ENCODE data around the gene C1QBP. TPM values are rescaled to one million over a fixed set of nuclear protein-coding genes. Genes with fewer than 3 reads are reported as not detected.

Gene C1QBP
- 457 and 458 TPM in 2 replicates for total RNA-seq (2021)
- Bru-seq, nascent RNA: percentile 95 among the genes with signal in this experiment
- BruChase-seq, experiment 1, labeled RNA remaining after a 2-hour chase: percentile 94 among the genes with signal in this experiment
- percentile 98 among the genes with signal in this experiment for BruChase-seq, experiment 2, labeled RNA remaining after a 6-hour chase
- long read RNA-seq, transcript C1QBP-201 (6 exons, 1,169 nt): major isoform, 1,681 of 1,726 reads
- long read RNA-seq, transcript C1QBP-204 (3 exons, 767 nt): minor isoform, 6 of 1,726 reads
- long read RNA-seq, partial matches to known transcripts: 2 of 1,726 reads
- long read RNA-seq, other reads (novel, unspliced or antisense): 34 of 1,726 reads

- peak within 1 kb of the TSS; percentile 86 for H3K27ac ChIP-seq (ENCODE audit: low read depth, low read length, poor library complexity, severe bottlenecking)
- ChIA-PET CTCF (interaction anchor here (0.7 to 1.3 kb wide), 9 partner anchors 10 to 998 kb away, joined by 3 to 6 read pairs (median 3); partner anchors contain the start of genes DHX33 and NUP88), POLR2A (ENCODE audit: low non-redundant PET) (no interaction called here)
- peaks cover 21% of the 10 kb centered on the region for H3K4me1 ChIP-seq (ENCODE audit: insufficient read depth, low read length, poor library complexity, severe bottlenecking)
- no peaks in the 10 kb centered on the region for H3K9me3 ChIP-seq (ENCODE audit: low read depth, low read length, poor library complexity, severe bottlenecking)
- BruUV-seq (replicated peaks): no TSS peak
- H3K36me3 ChIP-seq (ENCODE audit: insufficient read depth, low read length, poor library complexity, severe bottlenecking): peaks cover 56% of the 10 kb centered on the region
- intact Hi-C loops (cut with micrococcal nuclease; ENCODE audit: unreplicated experiment): loop anchor here (10.0 kb wide), 1 partner anchor 184 kb away; no protein-coding TSS in a partner anchor
- no peaks in the 10 kb centered on the region for H3K27me3 ChIP-seq (replicated peaks; ENCODE audit: insufficient read depth, low read depth, low read length, poor library complexity)
- peak; percentile 94 for DNase-seq (ENCODE audit: low spot score)
- H3K4me3 ChIP-seq (ENCODE audit: low read depth, low read length, poor library complexity, severe bottlenecking): peak within 1 kb of the TSS; percentile 96
- peak; percentile 98 for TF ChIP-seq CTCF (conservative IDR thresholded peaks at IDR 0.05; ENCODE audit: low read depth, low read length)
- TF ChIP-seq EZH2 (IDR thresholded peaks at IDR 0.05; ENCODE audit: borderline replicate concordance, low read depth, low read length, poor library complexity, severe bottlenecking): no peak
These were observed at the start of gene C1QBP for GRCh38 chr17:5438716-5439445. Gene C1QBP, minus strand, starts transcription at chr17:5439155. Its CDS starts 82 bp downstream, at chr17:5439073.

- intact Hi-C loops (cut with micrococcal nuclease; ENCODE audit: unreplicated experiment): no loop called here
- POLR2A ChIA-PET (ENCODE audit: low non-redundant PET): no interaction called here
These were observed 49.8 kb upstream of the C1QBP start for GRCh38 chr17:5488752-5489151.

More at GRCh38 chr17:5488752-5489151, 49.8 kb upstream of the C1QBP start:
- Histone ChIP-seq H3K36me3 (ENCODE audit: insufficient read depth, low read length, poor library complexity, severe bottlenecking) (peaks cover 38% of the 10 kb centered on the region), H3K27me3 (replicated peaks; ENCODE audit: insufficient read depth, low read depth, low read length, poor library complexity) (no peaks in the 10 kb centered on the region), H3K9me3 (ENCODE audit: low read depth, low read length, poor library complexity, severe bottlenecking) (peaks cover 4% of the 10 kb centered on the region), H3K27ac (ENCODE audit: low read depth, low read length, poor library complexity, severe bottlenecking) (no peak overlapping the region), H3K4me3 (ENCODE audit: low read depth, low read length, poor library complexity, severe bottlenecking) (no peak overlapping the region), H3K4me1 (ENCODE audit: insufficient read depth, low read length, poor library complexity, severe bottlenecking) (peaks cover 14% of the 10 kb centered on the region)
- no peak for DNase-seq (ENCODE audit: low spot score)
- CTCF ChIA-PET: no interaction called here
- TF ChIP-seq EZH2 (IDR thresholded peaks at IDR 0.05; ENCODE audit: borderline replicate concordance, low read depth, low read length, poor library complexity, severe bottlenecking) (no peak), CTCF (conservative IDR thresholded peaks at IDR 0.05; ENCODE audit: low read depth, low read length) (no peak)
- BruUV-seq (replicated peaks): no TSS peak

All from A673 (cell line).